A673 (cell line): ENCODE results near the gene CR2. TPM values are rescaled to one million over a fixed set of nuclear protein-coding genes. Genes with fewer than 3 reads are reported as not detected.

Source experiments
- BruUV-seq: library from RNA; stranded (reverse); fragments of 400-500 nt; replicated peaks from 2 replicates; lab custom pipeline; 2021; lab: Mats Ljungman, UMichigan
- CTCF ChIA-PET: fragments of 300-600 bp; sonication (Branson Sonifier 250); formaldehyde crosslinking; loops from one replicate; lab custom pipeline; 2022; ENCODE audit warnings: antibody characterized with exemption; lab: Charles Lee
- POLR2A ChIA-PET: fragments of 300-600 bp; sonication (Branson Sonifier 250); formaldehyde crosslinking; loops from one replicate; lab custom pipeline; 2022; ENCODE audit warnings: antibody characterized with exemption; ENCODE audit not compliant: low non-redundant PET; lab: Charles Lee
- DNase-seq: peaks from one replicate; pipeline ENCODE4 v3.0.0-alpha.2; 2015; ENCODE audit warnings: low spot score
- H3K27ac ChIP-seq: fragments of 200-600 bp; sonication (generic); 2 replicates; pipeline ENCODE4 v1.5.1; 2016; ENCODE audit warnings: mixed run types, low read depth, mild to moderate bottlenecking, mixed read lengths, antibody characterized with exemption, low read length; ENCODE audit not compliant: poor library complexity, severe bottlenecking
- H3K27me3 ChIP-seq: fragments of 200-600 bp; sonication (generic); replicated peaks from 2 replicates; pipeline ENCODE4 v1.6.1; 2017; ENCODE audit warnings: mixed run types, low read depth, mild to moderate bottlenecking, mixed read lengths, antibody characterized with exemption, low read length; ENCODE audit not compliant: insufficient read depth, poor library complexity
- H3K36me3 ChIP-seq: fragments of 200-600 bp; sonication (generic); 2 replicates; pipeline ENCODE4 v1.6.1; 2016; ENCODE audit warnings: mixed run types, mild to moderate bottlenecking, mixed read lengths, antibody characterized with exemption, low read length; ENCODE audit not compliant: insufficient read depth, poor library complexity, severe bottlenecking
- H3K4me1 ChIP-seq: fragments of 200-600 bp; sonication (generic); 2 replicates; pipeline ENCODE4 v1.6.1; 2017; ENCODE audit warnings: mixed run types, mild to moderate bottlenecking, mixed read lengths, antibody characterized with exemption, low read length; ENCODE audit not compliant: insufficient read depth, poor library complexity, severe bottlenecking
- H3K4me3 ChIP-seq: fragments of 200-600 bp; sonication (generic); 2 replicates; pipeline ENCODE4 v1.5.1; 2016; ENCODE audit warnings: low read depth, mixed run types, mild to moderate bottlenecking, mixed read lengths, low read length; ENCODE audit not compliant: poor library complexity, severe bottlenecking
- H3K9me3 ChIP-seq: fragments of 200-600 bp; sonication (generic); 2 replicates; pipeline ENCODE4 v1.6.1; 2016; ENCODE audit warnings: mixed run types, low read depth, mild to moderate bottlenecking, mixed read lengths, antibody characterized with exemption, low read length; ENCODE audit not compliant: poor library complexity, severe bottlenecking
- CTCF ChIP-seq: fragments of 300-800, 200-600 bp; sonication (generic); conservative IDR thresholded peaks from 2 replicates; pipeline ENCODE4 v1.5.1; 2017; ENCODE audit warnings: low read depth, mild to moderate bottlenecking, antibody characterized with exemption, low read length, moderate library complexity, mixed read lengths
- EZH2 ChIP-seq: fragments of 200-600 bp; sonication (generic); IDR thresholded peaks from 2 replicates; pipeline ENCODE4 v1.6.1; 2017; ENCODE audit warnings: borderline replicate concordance, low read depth, mild to moderate bottlenecking, mixed read lengths, antibody characterized with exemption, low read length; ENCODE audit not compliant: poor library complexity, severe bottlenecking
- intact Hi-C: fragments of 100-400 bp; cut with micrococcal nuclease; formaldehyde crosslinking; loops from one replicate; pipeline ENCODE4 v1.10.0; 2022; ENCODE audit not compliant: unreplicated experiment
- total RNA-seq: library from RNA; stranded (reverse); gene quantifications from 2 replicates; pipeline ENCODE4 v1.2.3, GENCODE V29; 2021

The CR2 gene
- total RNA-seq, 1 experiment from 2014 or later: not detected

GRCh38 chr1:207502726-207503125, 48.6 kb downstream of the CR2 start:
- no peaks in the 10 kb centered on the region for H3K36me3 ChIP-seq
- BruUV-seq: no TSS peak
- ChIA-PET CTCF (no interaction called here), POLR2A (no interaction called here)
- H3K27me3 ChIP-seq: peaks cover 80% of the 10 kb centered on the region
- H3K4me3 ChIP-seq: no peak overlapping the region
- DNase-seq: no peak
- H3K27ac ChIP-seq: no peak overlapping the region
- intact Hi-C loops: no loop called here
- TF ChIP-seq EZH2 (no peak), CTCF (no peak)
- H3K9me3 ChIP-seq: no peaks in the 10 kb centered on the region
- H3K4me1 ChIP-seq: no peaks in the 10 kb centered on the region

GRCh38 chr1:207503950-207504349, 49.8 kb downstream of the CR2 start:
- no peaks in the 10 kb centered on the region for H3K36me3 ChIP-seq
- peaks cover 75% of the 10 kb centered on the region for H3K27me3 ChIP-seq
- no peak overlapping the region for H3K27ac ChIP-seq
- H3K9me3 ChIP-seq: no peaks in the 10 kb centered on the region
- no peak for DNase-seq
- no TSS peak for BruUV-seq
- intact Hi-C loops: no loop called here
- TF ChIP-seq CTCF (no peak), EZH2 (no peak)
- no peaks in the 10 kb centered on the region for H3K4me1 ChIP-seq
- ChIA-PET POLR2A (no interaction called here), CTCF (no interaction called here)
- H3K4me3 ChIP-seq: no peak overlapping the region

- POLR2A ChIA-PET: no interaction called here
- Histone ChIP-seq H3K36me3 (no peaks in the 10 kb centered on the region), H3K27ac (no peak overlapping the region), H3K4me3 (no peak overlapping the region), H3K9me3 (no peaks in the 10 kb centered on the region), H3K4me1 (no peaks in the 10 kb centered on the region), H3K27me3 (peaks cover 70% of the 10 kb centered on the region)
- no peak for TF ChIP-seq CTCF
- TF ChIP-seq EZH2: no peak
- intact Hi-C loops: no loop called here
- CTCF ChIA-PET: no interaction called here
- BruUV-seq: no TSS peak
- no peak for DNase-seq
These were observed 50.3 kb downstream of the CR2 start for GRCh38 chr1:207504438-207504837.
